ENCODE results near the gene CLN6. TPM values are rescaled to one million over a fixed set of nuclear protein-coding genes. Genes with fewer than 3 reads are reported as not detected.
"Not testable (repeated sequence)": the region's sequence is repeated elsewhere in the genome, so short reads cannot be mapped to it uniquely, and the experiment has no call there.

Gene CLN6
- total and polyA plus RNA-seq, 12 donors: 9.2 to 36.6 (median 25.8) TPM

DNA sequence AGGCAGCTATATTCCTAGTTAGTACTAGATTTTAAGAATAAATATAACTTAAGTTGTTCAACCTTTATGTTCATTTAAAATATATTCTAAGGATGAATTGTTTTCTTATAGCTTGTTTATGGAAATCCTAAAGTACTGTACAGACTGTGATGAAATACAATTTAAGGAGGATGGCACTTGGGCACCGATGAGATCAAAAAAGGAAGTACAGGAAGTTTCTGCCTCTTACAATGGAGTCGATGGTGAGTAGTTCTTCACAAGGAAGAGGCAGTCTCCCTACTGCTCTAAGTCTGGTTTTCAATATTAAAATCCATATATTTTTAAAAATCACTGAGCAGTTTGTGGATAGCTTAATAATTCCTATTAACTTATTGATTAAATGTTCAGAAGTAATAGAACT lies 54.0 kb downstream of the CLN6 start:
- H3K27ac ChIP-seq: no peak overlapping the region
- DNase-seq: no peak
- TF ChIP-seq, protein P1, sequence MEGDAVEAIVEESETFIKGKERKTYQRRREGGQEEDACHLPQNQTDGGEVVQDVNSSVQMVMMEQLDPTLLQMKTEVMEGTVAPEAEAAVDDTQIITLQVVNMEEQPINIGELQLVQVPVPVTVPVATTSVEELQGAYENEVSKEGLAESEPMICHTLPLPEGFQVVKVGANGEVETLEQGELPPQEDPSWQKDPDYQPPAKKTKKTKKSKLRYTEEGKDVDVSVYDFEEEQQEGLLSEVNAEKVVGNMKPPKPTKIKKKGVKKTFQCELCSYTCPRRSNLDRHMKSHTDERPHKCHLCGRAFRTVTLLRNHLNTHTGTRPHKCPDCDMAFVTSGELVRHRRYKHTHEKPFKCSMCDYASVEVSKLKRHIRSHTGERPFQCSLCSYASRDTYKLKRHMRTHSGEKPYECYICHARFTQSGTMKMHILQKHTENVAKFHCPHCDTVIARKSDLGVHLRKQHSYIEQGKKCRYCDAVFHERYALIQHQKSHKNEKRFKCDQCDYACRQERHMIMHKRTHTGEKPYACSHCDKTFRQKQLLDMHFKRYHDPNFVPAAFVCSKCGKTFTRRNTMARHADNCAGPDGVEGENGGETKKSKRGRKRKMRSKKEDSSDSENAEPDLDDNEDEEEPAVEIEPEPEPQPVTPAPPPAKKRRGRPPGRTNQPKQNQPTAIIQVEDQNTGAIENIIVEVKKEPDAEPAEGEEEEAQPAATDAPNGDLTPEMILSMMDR (IDR thresholded peaks at IDR 0.05): no peak
- no peak for TF ChIP-seq POLR2A (IDR thresholded peaks at IDR 0.05)
- intact Hi-C loops (cut with DNase I): no loop called here
- H3K27me3 ChIP-seq: no peaks in the 10 kb centered on the region
- WGBS, 4 donors: 59 to 69% (median 64%) methylated on average over 2 of the region's 2 CpGs
- H3K4me1 ChIP-seq (replicated peaks in 1 of 2): peaks cover 0 to 11% of the 10 kb centered on the region in 2 donors
- peaks cover 0 to 29% of the 10 kb centered on the region in 2 donors for H3K36me3 ChIP-seq (replicated peaks in 1 of 2)
- H3K9me3 ChIP-seq (replicated peaks in 1 of 3): no peaks in the 10 kb centered on the region
- H3K4me3 ChIP-seq: no peak overlapping the region

DNA sequence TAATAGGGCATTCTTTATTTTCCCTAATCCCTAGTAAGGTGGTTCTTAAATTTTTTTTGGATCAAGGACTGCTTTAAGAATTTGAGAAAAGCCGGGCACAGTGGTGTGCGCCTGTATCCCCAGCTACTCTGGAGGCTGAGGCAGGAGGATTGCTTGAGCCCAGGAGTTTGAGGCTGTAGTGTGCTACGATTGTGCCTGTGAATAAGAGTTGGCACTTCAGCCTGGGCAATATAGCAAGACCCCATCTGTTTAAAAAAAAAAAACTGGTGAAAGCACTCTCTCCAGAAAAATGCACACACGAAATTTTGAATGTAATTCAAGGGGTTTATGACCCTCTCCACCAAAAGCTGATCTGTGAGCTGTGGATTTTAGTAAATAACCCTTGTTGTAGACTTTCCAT lies 56.4 kb downstream of the CLN6 start:
- no peak overlapping the region for H3K4me3 ChIP-seq
- no peaks in the 10 kb centered on the region for H3K9me3 ChIP-seq (replicated peaks in 1 of 3)
- H3K4me1 ChIP-seq (replicated peaks in 1 of 2): peaks cover 0 to 11% of the 10 kb centered on the region in 2 donors
- no peak for DNase-seq
- intact Hi-C loops (cut with DNase I): no loop called here
- TF ChIP-seq POLR2A (IDR thresholded peaks at IDR 0.05): no peak
- TF ChIP-seq, protein P1 (IDR thresholded peaks at IDR 0.05): no peak
- H3K36me3 ChIP-seq (replicated peaks in 1 of 2): peaks cover 0 to 26% of the 10 kb centered on the region in 2 donors
- WGBS, 4 donors: 96 to 99% (median 97%) methylated on average over 4 of the region's 4 CpGs
- H3K27me3 ChIP-seq: no peaks in the 10 kb centered on the region
- H3K27ac ChIP-seq: no peak overlapping the region

DNA sequence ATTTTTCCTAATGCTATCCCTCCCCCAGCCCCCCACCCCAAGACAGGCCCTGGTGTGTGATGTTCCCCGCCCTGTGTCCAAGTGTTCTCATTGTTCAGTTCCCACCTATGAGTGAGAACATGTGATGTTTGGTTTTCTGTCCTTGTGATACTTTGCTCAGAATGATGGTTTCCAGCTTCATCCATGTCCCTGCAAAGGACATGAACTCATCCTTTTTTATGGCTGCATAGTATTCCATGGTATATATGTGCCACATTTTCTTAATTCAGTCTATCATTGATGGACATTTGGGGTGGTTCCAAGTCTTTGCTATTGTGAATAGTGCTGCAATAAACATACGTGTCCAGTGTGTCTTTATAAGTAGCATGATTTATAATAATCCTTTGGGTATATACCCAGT lies 57.5 kb downstream of the CLN6 start:
- H3K4me3 ChIP-seq; DNase-seq; intact Hi-C loops (cut with DNase I); H3K9me3 ChIP-seq (replicated peaks in 1 of 3); H3K27ac ChIP-seq; H3K27me3 ChIP-seq: not testable (repeated sequence)
- Histone ChIP-seq H3K4me1 (replicated peaks in 1 of 2) (peaks cover 0 to 11% of the 10 kb centered on the region in 2 donors), H3K36me3 (replicated peaks in 1 of 2) (peaks cover 0 to 18% of the 10 kb centered on the region in 2 donors)
- 68 to 100% (median 87%) methylated on average over 2 of the region's 2 CpGs for WGBS, 4 donors

DNA sequence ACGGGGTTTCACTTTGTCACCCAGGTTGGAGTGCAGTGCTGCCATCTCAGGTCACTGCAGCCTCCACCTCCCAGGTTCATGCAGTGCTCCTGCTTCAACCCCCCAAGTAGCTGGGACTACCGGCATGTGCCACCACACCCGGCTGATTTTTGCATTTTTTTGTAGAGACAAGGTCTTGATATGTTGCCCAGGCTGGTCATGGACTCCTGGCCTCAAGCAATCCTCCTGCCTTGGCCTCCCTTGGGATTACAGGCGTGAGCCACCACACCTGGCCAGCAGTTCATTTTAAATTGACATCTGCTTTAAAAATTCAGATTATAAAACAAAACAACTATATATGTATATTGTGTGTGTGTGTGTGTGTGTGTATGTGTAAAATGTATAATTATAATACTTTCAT lies 62.7 kb downstream of the CLN6 start:
- WGBS, 4 donors: 82 to 95% (median 87%) methylated on average over 4 of the region's 4 CpGs
- no peak for TF ChIP-seq POLR2A (IDR thresholded peaks at IDR 0.05)
- TF ChIP-seq, protein P1 (IDR thresholded peaks at IDR 0.05): no peak
- Histone ChIP-seq H3K36me3 (replicated peaks in 1 of 2) (peaks cover 0 to 4% of the 10 kb centered on the region in 2 donors), H3K4me1 (replicated peaks in 1 of 2) (peaks cover 0 to 17% of the 10 kb centered on the region in 2 donors), H3K9me3 (replicated peaks in 1 of 3) (no peaks in the 10 kb centered on the region), H3K27ac (no peak overlapping the region), H3K4me3 (no peak overlapping the region), H3K27me3 (no peaks in the 10 kb centered on the region)
- intact Hi-C loops (cut with DNase I): no loop called here
- DNase-seq: no peak

DNA sequence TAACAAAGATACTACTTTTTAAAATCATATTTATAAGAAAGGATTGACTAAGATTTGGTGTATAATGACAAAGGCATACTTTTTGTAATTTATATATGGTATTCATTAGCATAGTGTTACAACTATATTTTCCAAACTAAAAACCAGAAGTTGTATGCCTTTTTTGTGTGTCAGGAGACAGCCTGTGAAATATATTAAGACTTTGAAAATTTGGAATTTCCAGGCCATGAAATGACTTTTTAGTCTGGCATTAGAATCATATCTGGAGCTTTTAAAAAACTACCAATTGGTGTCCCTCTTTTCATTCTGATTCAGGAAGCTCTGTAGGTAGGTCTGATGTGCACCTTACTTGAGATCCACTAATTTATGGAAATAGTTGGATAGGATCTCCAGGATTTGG lies 66.3 kb downstream of the CLN6 start:
- Histone ChIP-seq H3K36me3 (replicated peaks in 1 of 2) (peaks cover 0 to 4% of the 10 kb centered on the region in 2 donors), H3K4me1 (replicated peaks in 1 of 2) (peaks cover 0 to 17% of the 10 kb centered on the region in 2 donors), H3K4me3 (no peak overlapping the region), H3K27me3 (no peaks in the 10 kb centered on the region), H3K27ac (no peak overlapping the region), H3K9me3 (replicated peaks in 1 of 3) (no peaks in the 10 kb centered on the region)
- TF ChIP-seq, protein P1 (IDR thresholded peaks at IDR 0.05): no peak
- no peak for TF ChIP-seq POLR2A (IDR thresholded peaks at IDR 0.05)
- intact Hi-C loops (cut with DNase I): no loop called here
- no peak for DNase-seq

Data from adrenal gland (tissue), 12 donors.